H1 (cell line): ENCODE measurements around the gene NT5DC3. TPM values are rescaled to one million over a fixed set of nuclear protein-coding genes. Genes with fewer than 3 reads are reported as not detected.

Experiments
- CBX8 ChIP-seq: fragments of 300-800, 300-1000 bp; sonication (generic); IDR thresholded peaks from 2 replicates; pipeline ENCODE4 v1.7.1; 2016; ENCODE audit warnings: low read depth, low read length, borderline replicate concordance
- EP300 ChIP-seq, 2 experiments: IDR thresholded peaks; 1 replicate in 1 of 2; 2 replicates in 1 of 2; pipeline ENCODE4 v1.6.1; 2011 to 2012; ENCODE audit warnings: low read depth in 2 of 2, low read length in 2 of 2, mild to moderate bottlenecking in 2 of 2, borderline replicate concordance in 1 of 2, inconsistent platforms in 1 of 2, moderate library complexity in 1 of 2
- GTF2F1 ChIP-seq: IDR thresholded peaks from 2 replicates; pipeline ENCODE4 v1.6.1; 2012; ENCODE audit warnings: low read depth, low read length, improper control_type of control experiment, borderline replicate concordance
- KDM1A ChIP-seq: fragments of 200-600, 300-600 bp; sonication (generic); IDR thresholded peaks from 2 replicates; pipeline ENCODE4 v1.7.1; 2016; ENCODE audit warnings: mild to moderate bottlenecking, low read length, borderline replicate concordance
- POLR2A ChIP-seq, 2 experiments: IDR thresholded peaks; 1 replicate in 1 of 2; 2 replicates in 1 of 2; pipeline ENCODE4 v1.6.1; 2011; ENCODE audit warnings: low read depth in 2 of 2, low read length in 2 of 2, mild to moderate bottlenecking in 2 of 2; ENCODE audit errors: control extremely low read depth in 1 of 2
- SIN3A ChIP-seq, 2 experiments: IDR thresholded peaks in 1 of 2; conservative IDR thresholded peaks in 1 of 2; 2 replicates each; pipeline ENCODE4 v1.6.1; 2011 to 2012; ENCODE audit warnings: low read length in 2 of 2, improper control_type of control experiment in 1 of 2, low read depth in 1 of 2, mild to moderate bottlenecking in 1 of 2
- SIX5 ChIP-seq: IDR thresholded peaks from 2 replicates; pipeline ENCODE4 v1.6.1; 2011; ENCODE audit warnings: mild to moderate bottlenecking, low read depth, low read length
- SUZ12 ChIP-seq: fragments of 200-600 bp; sonication (generic); IDR thresholded peaks from 2 replicates; pipeline ENCODE4 v1.6.1; 2012; ENCODE audit warnings: mild to moderate bottlenecking, inconsistent platforms, low read length, moderate library complexity, mixed read lengths
- ZNF274 ChIP-seq: IDR thresholded peaks from 2 replicates; pipeline ENCODE4 v1.7.0; 2012; ENCODE audit warnings: low read length, borderline replicate concordance; ENCODE audit errors: extremely low read depth
- polyA plus RNA-seq, 7 experiments: library from polyadenylated mRNA; depleted of rRNA in 3 of 7; stranded (reverse) in 5 of 7; unstranded in 2 of 7; fragments of >200 nt in 5 of 7; fragments of 200-250 nt in 2 of 7; gene quantifications; 1 replicate in 5 of 7; 2 replicates in 1 of 7; 4 replicates in 1 of 7; pipeline versions ENCODE4 v1.2.1 to v1.2.3, GENCODE V29; 2011 to 2013; ENCODE audit warnings: missing spikeins in 2 of 7, mixed read lengths in 2 of 7
- total RNA-seq: library from RNA; stranded (reverse); fragmentation: NEBNext Ultra II Directional; extraction: Animal tissue kit (Norgen Biotek cat#: 25700); gene quantifications from 2 replicates; pipeline ENCODE4 v1.2.1, GENCODE V29; 2021

NT5DC3 gene
- total and polyA plus RNA-seq, 2 of the 8 experiments (the other 6 are each of a cell fraction or from before 2014, with no cell fraction given): 5.4 to 14.8 TPM

- TF ChIP-seq SIX5 (no peak), CBX8 (no peak), SUZ12 (no peak), KDM1A (no peak), GTF2F1 (no peak), POLR2A (IDR thresholded peaks at IDR 0.05; ENCODE audit: control extremely low read depth in 1 of 2, low read depth in 2 of 2, low read length in 2 of 2) (no peak), ZNF274 (no peak), EP300 (IDR thresholded peaks at IDR 0.05; ENCODE audit: borderline replicate concordance in 1 of 2, low read depth in 2 of 2, low read length in 2 of 2) (no peak), SIN3A (conservative IDR thresholded peaks at IDR 0.05 in 1 of 2, IDR thresholded peaks at IDR 0.05 in 1 of 2; ENCODE audit: low read depth in 1 of 2, low read length in 2 of 2) (no peak)
These were observed 24.2 kb upstream of the NT5DC3 start (continued) for GRCh38 chr12:103865151-103865730.
